Endometrial microvascular endothelial cells (primary cell): Measurements from ENCODE around the gene SETD4. TPM values are rescaled to one million over a fixed set of nuclear protein-coding genes. Genes with fewer than 3 reads are reported as not detected.

Experiments
- in situ Hi-C: cut with HindIII; loops from 2 replicates; pipeline ENCODE4 v1.10.0; 2017; ENCODE audit warnings: low sequenced_read_pairs, low pct_unique_long_range_greater_than_20kb; ENCODE audit errors: inconsistent ontology term
- total RNA-seq: library from RNA; depleted of rRNA; stranded (reverse); fragments of >200 nt; gene quantifications from one replicate; pipeline ENCODE4 v1.2.3, GENCODE V29; 2015; ENCODE audit errors: inconsistent ontology term

The SETD4 gene
- total RNA-seq, 1 donor from 2014 or later = 25.9 TPM

- in situ Hi-C loops = no loop called here
Observed at GRCh38 chr21:36023092-36023480, 37.2 kb downstream of the SETD4 start.

DNA sequence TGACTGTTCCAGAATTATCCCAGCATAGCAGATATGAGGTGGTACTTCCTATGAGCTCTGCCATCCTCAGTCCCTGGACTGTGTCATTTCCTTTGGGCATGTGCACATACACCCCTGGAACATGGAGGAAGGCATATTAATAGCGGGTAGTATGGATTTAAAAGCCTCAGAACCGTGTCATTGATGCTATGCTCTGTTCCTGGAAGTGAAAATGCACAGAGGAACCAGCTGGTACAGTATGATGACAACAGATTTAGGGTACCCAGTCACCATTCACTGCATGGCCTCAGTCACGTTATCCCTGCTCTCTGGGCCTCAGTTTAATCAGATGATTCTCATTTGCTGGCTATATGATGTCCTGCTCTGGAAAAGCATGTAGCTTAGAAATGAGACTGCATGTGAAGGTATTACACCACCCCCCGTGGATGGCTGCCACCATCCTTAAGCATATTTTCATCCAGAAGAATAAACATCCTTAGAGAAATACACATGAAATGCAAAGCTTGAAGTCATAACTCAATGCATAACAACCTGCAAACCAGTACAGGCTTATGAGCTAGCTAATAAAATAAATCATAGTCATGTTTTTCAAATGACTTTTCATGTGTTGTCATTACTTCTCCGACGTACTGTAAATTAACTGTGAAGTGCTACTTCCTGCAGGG, 37.8 kb downstream of the SETD4 start:
- in situ Hi-C loops = no loop called here

DNA sequence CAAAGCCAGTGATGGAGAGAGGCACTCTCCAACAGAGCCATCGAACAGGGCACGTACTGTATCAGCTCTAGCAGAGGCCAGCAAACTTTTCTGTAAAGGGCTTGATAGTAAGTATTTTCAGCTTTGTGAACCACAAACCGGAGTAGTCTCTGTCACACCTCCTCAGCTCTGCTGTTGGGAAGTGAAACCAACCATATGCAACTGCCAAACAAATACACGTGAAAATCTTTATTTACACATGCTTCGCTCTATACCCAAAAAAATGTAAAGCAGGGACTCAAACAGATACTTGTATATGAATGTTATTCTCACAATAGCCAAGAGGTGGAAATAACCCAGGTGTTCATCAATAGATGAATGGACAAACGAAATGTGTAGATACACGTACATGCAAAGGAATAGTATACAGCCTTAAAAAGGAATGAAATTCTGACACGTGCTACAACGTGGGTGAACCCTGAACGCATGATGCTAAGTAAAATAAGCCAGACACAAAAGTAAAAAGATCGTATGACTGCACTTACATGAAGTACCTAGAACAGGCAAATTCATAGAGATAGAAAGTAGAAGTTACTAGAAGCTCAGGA, 39.0 kb downstream of the SETD4 start:
- in situ Hi-C loops = no loop called here

GRCh38 chr21:36015045-36015444, 45.3 kb downstream of the SETD4 start:
- in situ Hi-C loops = no loop called here

GRCh38 chr21:36010801-36011200, 49.5 kb downstream of the SETD4 start:
- in situ Hi-C loops = no loop called here

- in situ Hi-C loops = no loop called here
Observed at GRCh38 chr21:36008505-36008904, 51.8 kb downstream of the SETD4 start.

- in situ Hi-C loops = no loop called here
Observed at GRCh38 chr21:36005879-36006400, 54.4 kb downstream of the SETD4 start.

- in situ Hi-C loops = no loop called here
Observed at GRCh38 chr21:36005018-36005417, 55.3 kb downstream of the SETD4 start.

GRCh38 chr21:36004441-36004840, 55.9 kb downstream of the SETD4 start:
- in situ Hi-C loops = no loop called here

DNA sequence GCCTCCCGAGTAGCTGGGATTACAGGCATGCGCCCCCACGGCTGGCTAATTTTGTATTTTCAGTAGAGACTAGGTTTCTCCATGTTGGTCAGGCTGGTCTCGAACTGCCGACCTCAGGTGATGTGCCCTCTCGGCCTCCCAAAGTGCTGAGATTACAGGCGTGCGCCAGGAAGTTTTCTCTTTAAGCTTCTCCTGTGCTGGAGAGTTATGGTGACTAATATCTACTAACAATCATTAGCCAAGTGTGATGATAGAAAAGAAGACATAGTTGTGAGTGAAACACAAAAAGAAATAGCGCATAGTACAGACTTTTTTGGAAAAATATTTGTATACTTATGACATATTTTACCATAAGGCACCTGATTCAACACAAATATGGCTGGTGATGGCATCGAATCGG, 56.5 kb downstream of the SETD4 start:
- in situ Hi-C loops = no loop called here

- in situ Hi-C loops = no loop called here
Observed at GRCh38 chr21:35996217-35996616, 64.1 kb downstream of the SETD4 start.

GRCh38 chr21:35995522-35996088, 64.7 kb downstream of the SETD4 start:
- in situ Hi-C loops = no loop called here

DNA sequence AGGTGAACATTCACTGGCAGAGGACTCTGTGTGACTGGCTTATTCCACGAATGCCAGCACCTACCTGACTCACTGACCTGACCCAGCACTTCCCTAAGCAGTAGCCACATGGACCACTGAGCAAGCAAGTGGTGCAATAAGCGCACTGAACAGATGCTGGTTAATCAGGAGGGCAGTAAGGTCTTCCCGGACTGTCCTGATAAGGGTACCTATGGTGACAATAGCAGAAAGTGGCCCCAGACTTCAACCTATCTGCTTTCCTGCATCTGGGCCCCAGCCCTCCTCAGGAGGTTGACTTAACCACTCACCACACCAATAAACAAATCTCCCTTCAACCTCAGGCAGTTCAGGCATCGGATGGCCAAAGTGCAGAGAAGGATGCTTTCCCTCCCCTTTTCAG, 65.7 kb downstream of the SETD4 start:
- in situ Hi-C loops = no loop called here

DNA sequence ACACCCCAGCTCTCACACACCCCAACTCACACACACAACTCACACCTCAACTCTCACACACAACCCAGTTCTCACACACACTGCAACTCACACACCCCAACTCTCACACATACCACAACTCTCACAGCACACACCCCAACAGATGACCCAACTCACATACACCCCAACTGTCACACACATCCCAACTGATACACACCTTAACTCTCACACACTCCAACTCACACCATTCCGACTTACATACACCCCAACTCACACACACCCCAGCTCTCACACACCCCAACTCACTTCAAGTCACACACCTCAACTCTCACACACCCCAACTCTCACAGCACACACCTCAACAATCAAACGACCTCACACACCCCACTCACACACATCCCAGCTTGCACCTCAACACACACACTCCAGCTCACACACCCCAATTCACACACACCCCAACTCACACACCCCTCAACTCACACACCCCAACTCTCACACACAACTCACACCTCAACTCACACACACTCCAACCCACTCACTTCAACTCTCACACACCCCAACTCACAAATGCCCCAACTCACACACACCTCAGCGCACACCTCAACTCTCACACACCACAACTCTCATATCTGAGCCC, 66.3 kb downstream of the SETD4 start:
- in situ Hi-C loops = no loop called here

- in situ Hi-C loops = no loop called here
Observed at GRCh38 chr21:35991131-35991530, 69.2 kb downstream of the SETD4 start.

DNA sequence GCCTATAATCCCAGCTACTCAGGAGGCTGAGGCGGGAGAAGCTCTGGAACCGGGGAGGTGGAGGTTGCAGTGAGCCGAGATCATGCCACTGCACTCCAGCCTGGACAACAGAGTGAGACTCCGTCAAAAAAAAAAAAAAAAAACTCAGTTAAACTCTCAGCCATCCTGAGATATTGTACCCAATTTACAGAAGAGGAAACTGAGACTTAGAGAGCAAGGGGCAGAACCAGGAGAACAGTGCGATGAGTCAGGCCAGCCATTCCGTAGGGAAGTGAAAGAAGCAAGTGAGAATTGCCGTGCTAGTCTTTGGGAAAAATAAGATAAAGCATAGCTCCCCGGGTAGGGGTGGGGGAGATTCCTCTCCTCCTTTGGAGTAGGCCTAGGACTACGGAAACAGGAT, 69.7 kb downstream of the SETD4 start:
- in situ Hi-C loops = no loop called here

GRCh38 chr21:35989138-35989735, 71.1 kb downstream of the SETD4 start:
- in situ Hi-C loops = no loop called here

GRCh38 chr21:35988416-35989137, 71.7 kb downstream of the SETD4 start:
- in situ Hi-C loops = no loop called here

DNA sequence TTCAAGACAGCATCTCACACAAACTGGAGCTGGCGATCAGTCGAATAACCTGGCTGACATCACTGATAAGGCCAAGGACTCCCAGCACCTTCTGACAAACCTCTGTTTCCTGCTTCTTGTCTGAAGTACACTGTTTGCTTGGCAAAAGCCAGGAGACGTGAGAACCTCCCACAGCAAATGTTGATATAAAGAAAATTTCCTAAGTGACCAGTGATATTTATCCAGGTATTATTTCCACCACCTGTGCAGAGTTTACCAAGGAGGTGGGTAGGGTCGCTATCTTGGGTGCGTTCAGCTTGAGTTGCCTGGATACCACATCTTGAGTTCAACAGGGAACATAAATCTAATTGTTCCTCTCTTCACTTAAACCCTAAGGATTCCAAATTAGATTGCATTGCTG, 72.9 kb downstream of the SETD4 start:
- in situ Hi-C loops = no loop called here
